ENCODE results near the gene CFAP70.

- TF ChIP-seq CTCF (IDR thresholded peaks at IDR 0.05) (no peak), ATF6 (CRISPR knock-in tag; IDR thresholded peaks at IDR 0.05) (no peak)
Measured at GRCh38 chr10:73333202-73333601, 25.5 kb downstream of the CFAP70 start.

All from WTC11 (cell line).